ENCODE data around the gene ZNF529.
A peak's percentile ranks its signal among the peaks of the same experiment; 100 is the strongest.
"Not testable (repeated sequence)": the region's sequence is repeated elsewhere in the genome, so short reads cannot be mapped to it uniquely, and the experiment has no call there.

Gene ZNF529
- 26.1 to 46.7 reads per million in 2 experiments for total RNA-seq

DNA sequence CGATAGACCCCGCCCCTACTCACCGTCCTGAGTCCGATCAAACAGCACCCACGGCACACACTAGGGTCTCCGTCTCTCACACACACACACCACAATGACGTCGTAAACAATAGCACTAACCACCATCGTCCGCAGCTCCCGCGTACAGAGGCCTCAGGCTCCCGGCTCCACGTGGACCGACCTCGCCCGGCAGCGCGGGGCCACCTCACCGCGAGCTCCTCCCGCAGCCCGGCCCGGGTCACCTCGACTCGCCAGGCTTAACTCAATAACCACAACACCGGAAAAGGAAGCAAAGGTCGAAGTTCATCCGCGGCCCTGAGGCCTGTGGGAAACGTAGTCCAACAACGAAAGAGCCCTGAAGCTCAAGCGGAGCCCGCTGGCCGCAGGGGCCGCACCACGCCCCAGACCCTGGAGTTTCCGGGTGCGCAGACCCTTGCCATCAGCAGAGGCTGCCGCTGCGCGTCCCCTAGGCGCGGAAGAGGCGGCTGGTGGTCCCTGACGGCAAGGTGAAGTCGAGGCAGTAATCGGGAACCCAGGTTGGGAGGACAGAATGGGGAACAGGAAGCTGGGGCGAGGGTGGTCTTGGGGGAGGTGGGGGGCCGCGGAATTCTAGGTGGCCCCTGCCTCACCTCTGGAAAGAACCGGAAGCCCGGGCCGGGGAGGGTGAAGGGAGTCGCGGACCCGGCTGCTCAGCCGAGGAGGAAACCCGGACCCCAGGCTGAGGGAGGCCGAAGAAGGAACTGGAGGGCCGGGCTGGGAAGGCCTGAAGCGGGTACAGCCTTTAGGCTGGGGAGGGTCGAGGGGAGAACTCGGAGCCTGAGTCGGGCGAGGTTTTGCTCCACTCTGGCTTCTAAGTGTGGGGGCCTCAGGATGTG is at the start of gene ZNF529:
Gene ZNF529 (minus strand): TSS at position 273 of the 875 bp plus-strand sequence. CDS start 946 bp downstream, outside the sequence.
- peak; percentile 81 for DNase-seq (ENCODE audit: low read depth)

- no peak for DNase-seq (ENCODE audit: low read depth)
These were observed 32.9 kb upstream of the ZNF529 start for GRCh38 chr19:36605877-36606478.

DNA sequence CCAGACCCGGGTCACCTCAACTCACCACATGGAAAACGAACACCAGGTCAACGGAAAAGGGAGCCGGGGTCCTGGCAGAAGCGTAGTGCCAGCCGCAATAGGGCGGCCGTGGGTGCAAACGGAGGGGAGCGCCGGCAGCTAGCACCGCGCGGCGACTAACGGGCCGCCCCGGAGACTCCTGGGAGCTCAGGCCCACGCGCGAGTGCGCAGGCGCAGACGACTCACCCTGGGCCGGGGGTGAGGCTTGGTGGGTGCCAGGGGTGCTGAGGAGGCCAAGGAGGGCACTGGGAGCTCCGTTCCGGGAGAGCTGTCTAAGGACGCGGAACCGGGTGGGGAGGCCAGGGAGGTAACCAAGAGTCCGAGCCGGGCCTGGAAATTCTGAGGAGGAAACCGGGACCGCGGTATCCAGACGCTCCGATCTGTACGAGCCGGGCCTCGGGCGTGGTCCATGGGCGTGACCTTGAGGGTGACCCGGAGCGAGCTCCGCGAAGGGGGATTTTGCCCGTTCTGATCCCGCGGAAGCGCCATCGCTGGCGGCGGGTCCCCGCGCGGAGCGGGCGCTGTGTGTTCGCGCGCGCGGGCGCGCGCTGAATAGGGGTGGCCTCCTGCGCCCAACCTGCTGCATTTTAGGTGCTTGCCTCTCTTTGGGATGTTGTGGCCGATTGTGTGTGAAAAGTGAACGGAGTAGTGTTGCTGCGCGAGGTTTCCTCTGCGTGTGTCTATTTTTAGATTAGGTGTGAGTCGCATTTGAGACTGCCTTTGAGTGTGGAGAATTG is 32.2 kb upstream of the ZNF529 start, which contains the start of gene ZNF382:
Gene ZNF382 (plus strand): TSS at position 213 of the 776 bp plus-strand sequence. CDS start 4,602 bp downstream, outside the sequence.
- DNase-seq (ENCODE audit: low read depth), result peak; percentile 77

GRCh38 chr19:36604656-36605100 is 31.6 kb upstream of the ZNF529 start:
- peak; percentile 81 for DNase-seq (ENCODE audit: low read depth)

DNA sequence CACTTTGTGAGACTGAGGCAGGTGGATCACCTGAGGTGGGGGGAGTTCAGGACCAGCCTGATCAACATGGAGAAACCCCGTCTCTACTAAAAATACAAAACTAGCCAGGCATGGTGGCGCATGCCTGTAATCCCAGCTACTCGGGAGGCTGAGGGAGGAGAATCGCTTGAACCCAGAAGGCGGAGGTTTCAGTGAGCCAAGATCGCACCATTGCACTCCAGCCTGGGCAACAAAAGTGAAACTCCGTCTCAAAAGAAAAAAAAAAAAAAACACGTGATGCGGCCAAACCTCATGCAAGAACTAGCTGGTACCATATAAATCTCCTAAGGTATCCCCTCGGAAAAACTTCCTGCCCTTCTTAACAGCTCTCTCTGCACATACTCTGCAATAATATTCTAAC is 29.6 kb upstream of the ZNF529 start:
- not testable (repeated sequence) for DNase-seq (ENCODE audit: low read depth)

DNA sequence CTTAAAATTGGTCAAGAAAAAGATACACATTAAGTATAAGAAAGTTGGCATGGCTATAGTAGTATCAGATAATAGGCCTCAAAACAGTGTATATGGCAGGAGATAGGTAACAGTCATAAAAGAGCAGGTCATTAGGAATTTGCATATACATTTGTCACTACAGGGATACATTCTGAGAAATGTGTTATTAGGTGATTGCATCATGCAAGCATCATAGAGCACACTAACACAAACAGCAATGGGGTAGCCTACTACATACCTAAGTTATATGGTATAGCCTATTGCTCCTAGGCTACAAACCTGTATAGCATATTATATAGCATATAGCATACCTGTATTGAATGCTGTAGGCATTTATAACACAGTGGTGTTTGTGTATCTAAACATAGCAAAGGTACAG is 6.2 kb upstream of the ZNF529 start:
- DNase-seq (ENCODE audit: low read depth), result no peak

DNA sequence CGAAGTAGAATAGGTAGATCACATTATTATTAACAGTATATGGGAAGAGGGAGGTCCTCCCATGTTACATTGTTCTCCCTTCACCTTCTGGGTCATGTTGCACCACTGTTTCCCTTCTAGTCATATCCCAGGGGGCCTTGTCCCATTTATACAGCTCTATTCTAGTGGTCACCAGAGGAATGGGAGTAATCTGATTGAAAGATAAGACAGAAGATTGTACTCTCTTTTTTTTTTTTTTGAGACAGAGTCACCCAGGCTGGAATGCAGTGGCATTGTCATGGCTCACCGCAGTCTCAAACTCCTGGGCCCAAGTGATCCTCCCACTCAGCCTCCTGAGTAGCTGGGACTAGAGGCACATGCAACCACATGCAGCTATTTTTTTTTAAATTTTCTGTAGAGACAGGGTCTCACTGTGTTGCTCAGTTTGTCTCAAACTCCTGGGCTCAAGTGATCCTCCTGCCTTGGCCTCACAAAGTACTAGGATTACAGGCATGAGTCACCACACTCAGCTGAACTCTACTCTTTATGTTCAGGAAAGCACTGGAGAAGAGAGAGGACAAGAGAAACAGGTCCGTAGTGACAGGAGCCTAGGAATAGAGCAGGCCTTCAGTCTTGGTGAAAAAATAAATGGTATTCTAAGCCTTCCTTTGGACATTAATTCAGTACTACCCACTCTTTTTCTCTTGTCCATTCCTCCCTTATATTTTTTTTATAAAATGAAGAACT is 4.3 kb upstream of the ZNF529 start:
- DNase-seq (ENCODE audit: low read depth), result no peak

DNA sequence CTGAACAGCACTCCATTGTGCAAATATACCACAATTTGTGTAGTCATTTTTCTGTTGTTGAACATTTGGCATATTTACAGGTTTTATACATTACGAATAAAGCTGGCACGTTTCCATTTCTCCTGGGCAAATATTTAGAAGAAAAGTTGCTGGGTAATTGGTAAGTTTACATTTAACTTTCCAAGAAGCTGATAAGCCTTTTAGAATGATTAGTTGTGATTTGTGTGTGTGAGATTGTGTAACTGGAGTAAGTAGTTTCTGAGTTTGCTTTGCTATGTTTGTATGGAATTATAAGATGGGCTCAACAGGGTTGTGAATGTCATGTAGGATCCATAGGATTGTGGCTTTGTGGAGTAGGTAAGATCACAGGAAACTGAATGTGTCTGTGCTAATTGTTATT is 1.6 kb upstream of the ZNF529 start:
- DNase-seq (ENCODE audit: low read depth), result no peak

DNA sequence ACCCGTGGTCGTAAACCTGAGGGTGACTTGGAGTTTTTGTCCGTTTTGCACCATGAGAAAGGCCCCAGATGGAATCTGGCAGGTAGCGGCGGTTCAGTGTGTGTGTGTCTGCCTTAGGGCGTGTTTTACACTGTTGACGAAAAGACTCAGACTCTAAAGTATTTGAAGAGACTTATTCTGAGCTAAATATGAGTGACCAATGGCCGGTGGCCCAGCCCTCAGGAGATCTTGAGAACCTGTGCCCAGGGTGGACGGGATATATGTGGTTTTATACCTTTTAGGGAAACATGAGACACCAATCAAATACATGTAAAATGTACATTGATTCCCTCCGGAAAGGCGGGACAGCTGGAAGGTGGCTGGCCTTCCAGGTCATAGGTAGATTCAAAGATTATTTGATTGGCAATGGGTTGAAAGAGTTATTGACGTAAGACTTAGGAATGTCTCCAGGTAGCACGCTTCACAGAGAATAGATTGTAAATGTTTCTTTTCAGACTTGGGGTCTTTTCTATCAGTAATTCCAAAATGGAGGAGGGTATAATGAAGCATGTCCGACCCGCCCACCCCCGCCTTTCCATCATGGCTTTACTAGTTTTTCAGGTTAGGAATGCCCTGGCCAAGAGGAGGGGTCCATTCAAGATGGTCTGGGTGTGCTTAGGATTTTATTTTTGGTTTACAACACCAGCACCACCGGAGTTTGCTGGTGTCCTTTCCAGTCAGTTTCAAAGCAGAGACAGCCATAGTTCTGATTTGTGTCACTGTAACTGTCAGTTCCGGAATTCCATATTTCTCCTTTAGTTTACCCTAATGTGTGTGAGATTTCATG is 1.0 kb upstream of the ZNF529 start:
- no peak for DNase-seq (ENCODE audit: low read depth)

DNA sequence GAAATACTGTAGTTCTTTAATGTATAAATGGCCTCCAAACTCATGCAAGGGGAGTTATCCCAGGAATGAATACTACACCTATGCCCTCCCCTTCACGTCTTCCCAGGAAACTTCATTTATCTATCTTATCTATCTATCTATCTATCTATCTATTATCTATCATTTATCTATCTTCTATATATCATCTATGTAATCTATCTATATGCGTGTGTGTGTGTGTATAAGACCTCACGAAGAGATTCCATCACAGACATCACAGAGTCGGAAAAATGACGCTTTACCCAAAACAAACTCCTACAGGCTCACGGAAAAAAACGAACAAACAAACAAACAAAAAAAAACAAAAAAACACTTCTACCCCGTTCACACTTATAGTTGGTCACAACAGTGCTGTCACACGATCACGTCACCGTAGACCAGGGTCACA is 486 bp downstream of the ZNF529 start:
- no peak for DNase-seq (ENCODE audit: low read depth)

DNA sequence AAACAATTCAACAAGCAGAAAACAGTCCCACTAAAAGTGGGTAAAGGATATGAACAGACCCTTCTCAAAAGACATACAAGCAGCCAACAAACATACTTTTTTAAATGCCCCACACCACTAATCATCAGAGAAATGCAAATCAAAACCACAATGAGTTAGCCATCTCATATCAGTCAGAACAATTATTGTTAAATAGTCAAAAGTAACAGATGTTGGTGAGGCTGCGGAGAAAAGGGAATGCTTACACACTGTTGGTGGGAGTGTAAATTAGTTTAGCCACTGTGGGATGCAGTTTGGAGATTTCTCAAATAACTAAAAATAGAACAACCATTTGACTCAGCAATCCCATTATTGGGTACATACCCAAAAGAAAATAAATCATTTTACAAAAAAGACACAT is 8.7 kb downstream of the ZNF529 start:
- no peak for DNase-seq (ENCODE audit: low read depth)

DNA sequence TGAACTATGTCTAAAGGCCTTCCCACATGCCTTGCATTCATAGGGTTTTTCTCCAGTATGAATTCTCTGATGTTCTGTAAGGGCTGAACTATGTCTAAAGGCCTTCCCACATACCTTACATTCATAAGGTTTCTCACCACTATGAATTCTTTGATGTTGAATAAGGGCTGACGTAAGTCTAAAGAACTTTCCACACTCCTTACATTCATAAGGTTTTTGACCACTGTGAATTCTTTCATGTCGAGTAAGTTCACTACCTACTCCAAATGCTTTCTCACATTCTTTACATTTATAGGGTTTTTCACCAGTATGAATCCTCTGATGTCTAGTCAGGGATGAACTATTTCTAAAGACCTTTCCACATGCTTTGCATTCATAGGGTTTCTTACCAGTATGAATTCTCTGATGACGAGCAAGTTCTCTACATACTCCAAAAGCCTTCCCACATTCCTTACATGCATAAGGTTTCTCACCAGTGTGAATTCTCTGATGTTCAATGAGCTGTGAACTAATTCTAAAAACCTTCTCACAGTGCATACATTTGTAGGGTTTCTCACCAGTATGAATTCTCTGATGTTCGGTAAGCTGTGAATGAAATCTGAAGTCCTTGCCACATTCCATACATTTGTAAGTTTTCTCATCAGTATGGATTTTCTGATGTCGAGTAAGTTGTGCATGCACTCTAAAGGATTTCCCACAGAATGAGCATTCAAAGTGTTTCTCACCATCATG is 25.9 kb downstream of the ZNF529 start:
- no peak for DNase-seq (ENCODE audit: low read depth)

- DNase-seq (ENCODE audit: low read depth), result no peak
These were observed 44.1 kb downstream of the ZNF529 start for GRCh38 chr19:36528921-36529518.

DNA sequence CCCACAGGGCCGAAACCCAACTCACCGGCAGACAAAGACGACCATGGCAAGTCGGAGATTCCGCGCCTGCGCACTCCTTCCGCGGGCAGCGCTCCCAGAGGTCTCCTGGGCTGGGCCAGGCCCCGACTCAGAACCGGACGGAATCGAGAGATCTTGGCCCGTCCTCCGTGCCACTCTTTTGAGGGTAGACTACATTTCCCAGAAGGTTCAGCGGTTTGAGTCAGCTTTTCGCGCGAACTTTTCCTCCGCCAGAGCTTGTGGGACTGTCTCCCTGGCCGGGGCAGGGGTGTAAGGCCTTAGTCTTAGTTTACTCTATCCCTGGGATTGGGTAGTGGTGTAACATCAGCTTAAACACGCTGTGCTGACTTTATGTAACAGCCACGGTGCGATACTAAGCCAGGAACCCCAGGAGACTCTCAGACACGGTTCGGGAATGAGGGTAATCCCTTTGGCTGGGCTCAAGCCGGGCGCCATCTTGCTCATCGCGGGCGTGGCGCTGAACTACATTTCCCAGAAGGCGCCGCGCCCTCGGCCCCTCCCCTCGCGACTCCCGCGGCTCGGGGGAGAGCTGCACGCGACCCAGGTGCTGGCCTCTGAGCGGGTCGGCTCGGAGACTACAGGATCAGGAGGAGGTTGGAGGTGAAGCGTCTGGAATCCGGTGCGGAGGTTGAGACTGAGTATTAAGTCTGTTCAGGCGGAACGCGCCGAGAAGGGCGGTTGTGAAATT is 44.7 kb downstream of the ZNF529 start, which contains the start of gene ZNF260:
Gene ZNF260 (minus strand): TSS at position 78 of the 727 bp plus-strand sequence. CDS start 13,033 bp downstream, outside the sequence.
- DNase-seq (ENCODE audit: low read depth), result peak; percentile 85

DNA sequence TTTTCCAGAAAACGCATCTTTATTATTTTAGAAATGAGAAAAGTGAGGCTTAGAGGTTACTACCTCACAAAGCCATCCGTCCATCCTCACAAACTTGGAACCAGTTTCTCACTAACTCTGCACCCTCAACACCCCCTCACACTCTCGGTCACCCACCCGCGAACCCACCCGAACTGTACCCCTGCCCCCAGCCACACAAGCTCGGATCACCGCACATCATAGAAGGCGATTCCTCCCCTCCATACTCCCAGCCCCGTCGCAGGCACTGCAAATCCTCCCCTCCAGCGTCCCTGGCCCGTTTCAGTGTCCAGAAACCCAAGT is 45.3 kb downstream of the ZNF529 start:
- no peak for DNase-seq (ENCODE audit: low read depth)

DNA sequence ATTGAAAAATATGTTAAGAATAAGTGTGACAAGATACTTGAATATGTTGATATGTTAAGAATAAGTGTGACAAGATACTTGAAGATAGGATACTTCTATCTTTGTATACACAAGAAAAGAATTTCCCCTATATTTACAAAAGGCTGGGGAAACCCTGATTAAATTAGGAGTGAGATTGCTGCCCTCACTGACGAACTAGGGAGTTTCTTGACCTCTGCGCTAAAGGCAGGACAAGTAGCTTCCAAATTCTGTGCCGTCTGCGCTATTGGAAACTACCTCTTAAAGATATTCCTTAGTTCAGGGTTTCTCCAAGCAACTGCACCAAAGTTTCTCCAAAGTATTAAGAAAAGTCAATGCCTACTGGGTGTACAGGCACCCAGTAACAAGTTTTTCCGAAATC is 45.8 kb downstream of the ZNF529 start:
- DNase-seq (ENCODE audit: low read depth), result no peak

GRCh38 chr19:36526581-36526980 is 46.5 kb downstream of the ZNF529 start:
- DNase-seq (ENCODE audit: low read depth), result no peak

GRCh38 chr19:36524617-36525016 is 48.5 kb downstream of the ZNF529 start:
- DNase-seq (ENCODE audit: low read depth), result no peak

Data from T follicular helper cell (primary cell).